SK-N-SH treated with all-trans-retinoic acid at 6 μM for 48 hours (cell line): ENCODE results near the gene C17orf50.
A peak's percentile ranks its signal among the peaks of the same experiment; 100 is the strongest.

Experiments used
- ATAC-seq: fragments of 200-7000 bp; cut with Tn5 transposase; 3 replicates; pipeline ENCODE4 v1.9.1; 2020; ENCODE audit warnings: mild to moderate bottlenecking, moderate library complexity
- ARNTL ChIP-seq: fragments of 450-650 bp; formaldehyde crosslinking; IDR thresholded peaks from 2 replicates; pipeline ENCODE4 v1.5.0; 2020; ENCODE audit warnings: low read depth, mild to moderate bottlenecking, moderate library complexity, borderline replicate concordance
- BACH2 ChIP-seq: fragments of 250-450 bp; sonication (Bioruptor Pico); IDR thresholded peaks from 2 replicates; pipeline ENCODE4 v1.9.0; 2021; ENCODE audit warnings: mild to moderate bottlenecking, borderline replicate concordance
- CREB5 ChIP-seq: fragments of 250-450 bp; sonication (Bioruptor Pico); IDR thresholded peaks from 2 replicates; pipeline ENCODE4 v1.5.1; 2020; ENCODE audit warnings: low read depth, mild to moderate bottlenecking, moderate library complexity
- CSDC2 ChIP-seq: fragments of 250-450 bp; sonication (Bioruptor Pico); IDR thresholded peaks from 2 replicates; pipeline ENCODE4 v1.5.0; 2020; ENCODE audit warnings: mild to moderate bottlenecking, moderate library complexity
- CSRNP3 ChIP-seq: fragments of 250-450 bp; sonication (Bioruptor Pico); IDR thresholded peaks from 2 replicates; pipeline ENCODE4 v1.5.1; 2021; ENCODE audit warnings: mild to moderate bottlenecking, moderate library complexity
- ESRRG ChIP-seq: fragments of 250-450 bp; sonication (Bioruptor Pico); IDR thresholded peaks from 2 replicates; pipeline ENCODE4 v1.6.1; 2021; ENCODE audit warnings: mild to moderate bottlenecking
- GLIS3 ChIP-seq: fragments of 250-450 bp; sonication (Bioruptor Pico); IDR thresholded peaks from 2 replicates; pipeline ENCODE4 v1.5.0; 2020; ENCODE audit warnings: mild to moderate bottlenecking, moderate library complexity
- ISL1 ChIP-seq: fragments of 250-450 bp; sonication (Bioruptor Pico); IDR thresholded peaks from 2 replicates; pipeline ENCODE4 v2.1.2; 2022; ENCODE audit warnings: mild to moderate bottlenecking, moderate library complexity
- OSR1 ChIP-seq: fragments of 250-450 bp; sonication (Bioruptor Pico); IDR thresholded peaks from 2 replicates; pipeline ENCODE4 v1.8.0; 2022; ENCODE audit warnings: moderate library complexity, mild to moderate bottlenecking, inconsistent platforms
- PATZ1 ChIP-seq: fragments of 250-450 bp; sonication (Bioruptor Pico); IDR thresholded peaks from 2 replicates; pipeline ENCODE4 v1.8.0; 2020; ENCODE audit warnings: mild to moderate bottlenecking, moderate library complexity, borderline replicate concordance
- PPARA ChIP-seq: fragments of 250-450 bp; sonication (Bioruptor Pico); IDR thresholded peaks from 2 replicates; pipeline ENCODE4 v1.5.0; 2020; ENCODE audit warnings: mild to moderate bottlenecking, borderline replicate concordance
- RARB ChIP-seq: fragments of 250-450 bp; sonication (Bioruptor Pico); IDR thresholded peaks from 2 replicates; pipeline ENCODE4 v1.8.0; 2021; ENCODE audit warnings: mild to moderate bottlenecking, moderate library complexity
- SNAI2 ChIP-seq: fragments of 250-450 bp; sonication (Bioruptor Pico); IDR thresholded peaks from 2 replicates; pipeline ENCODE4 v1.5.0; 2020; ENCODE audit warnings: mild to moderate bottlenecking, moderate library complexity
- TCF4 ChIP-seq: fragments of 250-450 bp; sonication (Bioruptor Pico); IDR thresholded peaks from 2 replicates; pipeline ENCODE4 v1.8.0; 2021; ENCODE audit warnings: mild to moderate bottlenecking, moderate library complexity, borderline replicate concordance
- TOX ChIP-seq: fragments of 250-450 bp; sonication (Bioruptor Pico); IDR thresholded peaks from 2 replicates; pipeline ENCODE4 v1.8.0; 2021; ENCODE audit warnings: mild to moderate bottlenecking, moderate library complexity, borderline replicate concordance
- TSHZ2 ChIP-seq: fragments of 250-450 bp; sonication (Bioruptor Pico); IDR thresholded peaks from 2 replicates; pipeline ENCODE4 v1.5.0; 2020; ENCODE audit warnings: mild to moderate bottlenecking, moderate library complexity
- ZC3H10 ChIP-seq: fragments of 250-450 bp; sonication (Bioruptor Pico); IDR thresholded peaks from 2 replicates; pipeline ENCODE4 v1.5.1; 2021; ENCODE audit warnings: mild to moderate bottlenecking, moderate library complexity
- ZFP3 ChIP-seq: fragments of 250-450 bp; sonication (Bioruptor Pico); IDR thresholded peaks from 2 replicates; pipeline ENCODE4 v1.5.0; 2020; ENCODE audit warnings: mild to moderate bottlenecking, moderate library complexity
- ZFP30 ChIP-seq: fragments of 450-650 bp; formaldehyde crosslinking; IDR thresholded peaks from 2 replicates; pipeline ENCODE4 v1.5.0; 2022; ENCODE audit warnings: mild to moderate bottlenecking, moderate library complexity
- ZNF565 ChIP-seq: fragments of 450-650 bp; formaldehyde crosslinking; conservative IDR thresholded peaks from 2 replicates; pipeline ENCODE4 v1.5.0; 2020; ENCODE audit warnings: low read depth, mild to moderate bottlenecking, moderate library complexity
- ZNF70 ChIP-seq: fragments of 450-650 bp; formaldehyde crosslinking; IDR thresholded peaks from 2 replicates; pipeline ENCODE4 v1.5.0; 2020; ENCODE audit warnings: mild to moderate bottlenecking, moderate library complexity
- ZNF8 ChIP-seq: fragments of 450-650 bp; formaldehyde crosslinking; IDR thresholded peaks from 2 replicates; pipeline ENCODE4 v1.5.0; 2020; ENCODE audit warnings: mild to moderate bottlenecking, moderate library complexity

Gene C17orf50

GRCh38 chr17:35760587-35760986 lies at the start of gene C17orf50:
C17orf50 (plus strand) TSS chr17:35760887; CDS start chr17:35760942, 55 bp downstream.
- TF ChIP-seq ZFP30 (CRISPR knock-in tag): no peak
- TF ChIP-seq BACH2 (CRISPR knock-in tag): no peak
- TF ChIP-seq CREB5: no peak
- no peak for TF ChIP-seq TOX (CRISPR knock-in tag)
- no peak for TF ChIP-seq ZFP3
- TF ChIP-seq ZNF8: no peak
- TF ChIP-seq ZNF565 (CRISPR knock-in tag): no peak
- ATAC-seq: no peak

- TF ChIP-seq SNAI2 (CRISPR knock-in tag) (no peak), TOX (CRISPR knock-in tag) (no peak), ESRRG (no peak), ZNF70 (CRISPR knock-in tag) (no peak), TSHZ2 (CRISPR knock-in tag) (no peak), ZNF8 (no peak), ZC3H10 (no peak), PATZ1 (CRISPR knock-in tag) (no peak), RARB (CRISPR knock-in tag) (no peak), TCF4 (CRISPR knock-in tag) (no peak), ISL1 (no peak), CSRNP3 (no peak), ZFP3 (no peak), OSR1 (CRISPR knock-in tag) (no peak), PPARA (CRISPR knock-in tag) (no peak), GLIS3 (CRISPR knock-in tag) (no peak), ZFP30 (CRISPR knock-in tag) (no peak)
- no peak for ATAC-seq
Observed at GRCh38 chr17:35710950-35711349, 49.7 kb upstream of the C17orf50 start.

GRCh38 chr17:35713069-35713728 lies 47.5 kb upstream of the C17orf50 start:
- peak; percentile 86 for ATAC-seq
- TF ChIP-seq SNAI2 (CRISPR knock-in tag): no peak; the same call in 1 of the 2 replicates
- no peak for TF ChIP-seq PPARA (CRISPR knock-in tag)
- TF ChIP-seq RARB (CRISPR knock-in tag): 0 out of 2 replicates have a peak, but pooled peaks have one; percentile 71
- no peak for TF ChIP-seq BACH2 (CRISPR knock-in tag)
- peak; percentile 95 for TF ChIP-seq TSHZ2 (CRISPR knock-in tag)
- TF ChIP-seq ZFP30 (CRISPR knock-in tag): no peak
- peak; percentile 68; the same call in 1 of the 2 replicates for TF ChIP-seq TOX (CRISPR knock-in tag)
- TF ChIP-seq ZNF565 (CRISPR knock-in tag): no peak
- no peak for TF ChIP-seq ARNTL (CRISPR knock-in tag)
- no peak for TF ChIP-seq GLIS3 (CRISPR knock-in tag)
- TF ChIP-seq ESRRG: no peak
- TF ChIP-seq CREB5: no peak
- no peak for TF ChIP-seq CSDC2 (CRISPR knock-in tag)
- no peak for TF ChIP-seq OSR1 (CRISPR knock-in tag)
- peak; percentile 72; the same call in 1 of the 2 replicates for TF ChIP-seq TCF4 (CRISPR knock-in tag)
- TF ChIP-seq PATZ1 (CRISPR knock-in tag): peak; percentile 78
- TF ChIP-seq ZFP3: peak; percentile 67
